HepG2 (cell line): Measurements from ENCODE around the gene PPA1. TPM values are rescaled to one million over a fixed set of nuclear protein-coding genes. Genes with fewer than 3 reads are reported as not detected.

Experiments
- ATAC-seq: fragments of 200-7000 bp; cut with Tn5 transposase; 3 replicates; pipeline ENCODE4 v1.9.1; 2020; ENCODE audit warnings: mild to moderate bottlenecking, moderate library complexity
- BruUV-seq: library from RNA; stranded (reverse); fragments of 400-500 nt; replicated peaks from 2 replicates; lab custom pipeline; 2021; lab: Mats Ljungman, UMichigan
- CTCF ChIA-PET: fragments of 300-600 bp; formaldehyde crosslinking; extraction: SDS; loops from one replicate; lab custom pipeline; 2021; ENCODE audit warnings: low total read pairs, inconsistent platforms, low intra/inter-chr PET ratio; lab: Yijun Ruan, JAX
- POLR2A ChIA-PET: fragments of 350-600 bp; sonication (Branson Sonifier 250); formaldehyde crosslinking; loops from one replicate; lab custom pipeline; 2020; ENCODE audit warnings: antibody characterized with exemption, inconsistent platforms; lab: Yijun Ruan, JAX
- DNase-seq: peaks from one replicate; pipeline ENCODE4 v3.0.0-alpha.2; 2015; ENCODE audit warnings: low spot score
- FAIRE-seq: peaks from 3 replicates; lab custom pipeline; 2011; peaks lifted over from hg19 to GRCh38; lab: Jason Lieb, UNC
- H2AFZ ChIP-seq: one replicate; pipeline ENCODE4 v1.6.1; 2011; ENCODE audit warnings: low read length, inconsistent platforms
- H3K27ac ChIP-seq: fragments of 300-600 bp; 3 replicates; pipeline ENCODE4 v1.8.0; 2011; ENCODE audit warnings: mixed run types, mild to moderate bottlenecking, mixed read lengths, low read length, inconsistent platforms; ENCODE audit not compliant: insufficient read depth; ENCODE audit errors: extremely low read length
- H3K27me3 ChIP-seq, 2 experiments: fragments of 200-600 bp in 1 of 2; 2 replicates in 1 of 2; 3 replicates in 1 of 2; pipeline versions ENCODE4 v1.6.0 to v1.8.0; 2011; ENCODE audit warnings: low read length in 2 of 2, mild to moderate bottlenecking in 2 of 2, moderate library complexity in 2 of 2, inconsistent platforms in 1 of 2; ENCODE audit not compliant: insufficient read depth in 2 of 2, control insufficient read depth in 1 of 2
- H3K36me3 ChIP-seq, 2 experiments: fragments of 200-600 bp in 1 of 2; replicated peaks in 1 of 2; 2 replicates in 1 of 2; 3 replicates in 1 of 2; pipeline versions ENCODE4 v1.5.1 to v1.8.0; 2011; ENCODE audit warnings: low read length in 2 of 2, inconsistent platforms in 1 of 2; ENCODE audit not compliant: insufficient read depth in 2 of 2, control insufficient read depth in 1 of 2
- H3K4me1 ChIP-seq: 2 replicates; pipeline ENCODE4 v1.5.1; 2012; ENCODE audit warnings: low read length, inconsistent platforms; ENCODE audit not compliant: insufficient read depth
- H3K4me2 ChIP-seq: 2 replicates; pipeline ENCODE4 v1.6.0; 2011; ENCODE audit warnings: low read depth, low read length, inconsistent platforms
- H3K4me3 ChIP-seq, 3 experiments: fragments of 200-600 bp in 1 of 3; sonication (generic), shearing (Covaris generic) in 1 of 3; replicated peaks in 1 of 3; 2 replicates each; pipeline ENCODE4 v1.5.1; 2011 to 2016; ENCODE audit warnings: low read length in 3 of 3, inconsistent platforms in 2 of 3, low read depth in 2 of 3, mild to moderate bottlenecking in 2 of 3, control low read depth in 1 of 3, mixed read lengths in 1 of 3; ENCODE audit not compliant: insufficient read depth in 1 of 3
- H3K79me2 ChIP-seq: one replicate; pipeline ENCODE4 v1.6.1; 2011; ENCODE audit warnings: low read length, inconsistent platforms; ENCODE audit not compliant: insufficient read depth
- H3K9ac ChIP-seq: 2 replicates; pipeline ENCODE4 v1.6.0; 2011; ENCODE audit warnings: mild to moderate bottlenecking, low read depth, low read length, inconsistent platforms; ENCODE audit not compliant: insufficient read depth
- H3K9me3 ChIP-seq: 2 replicates; pipeline ENCODE4 v1.5.1; 2012; ENCODE audit warnings: mild to moderate bottlenecking, low read length
- H4K20me1 ChIP-seq: 2 replicates; pipeline ENCODE4 v1.6.0; 2011; ENCODE audit warnings: inconsistent platforms, mild to moderate bottlenecking, low read length, moderate library complexity; ENCODE audit not compliant: insufficient read depth
- HOXA9 ChIP-seq: sonication (generic); formaldehyde crosslinking; IDR thresholded peaks from 2 replicates; pipeline ENCODE4 v1.8.1; 2022; ENCODE audit warnings: missing genetic modification reagents, mild to moderate bottlenecking, moderate library complexity, borderline replicate concordance
- NFATC3 ChIP-seq: sonication (generic); formaldehyde crosslinking; IDR thresholded peaks from 2 replicates; pipeline ENCODE4 v1.5.1; 2020; ENCODE audit warnings: mild to moderate bottlenecking, missing genetic modification reagents
- ZNF782 ChIP-seq: sonication (generic); formaldehyde crosslinking; IDR thresholded peaks from 2 replicates; pipeline ENCODE4 v1.4.0; 2020; ENCODE audit warnings: missing genetic modification reagents, mild to moderate bottlenecking, borderline replicate concordance
- ZNF788 ChIP-seq: sonication (generic); formaldehyde crosslinking; IDR thresholded peaks from 2 replicates; pipeline ENCODE4 v1.5.0; 2020; ENCODE audit warnings: mild to moderate bottlenecking, missing genetic modification reagents, borderline replicate concordance
- WGBS: methylation state at CpG from one replicate; pipeline ENCODE4 v1.1.6; 2017; ENCODE audit warnings: low lambda C conversion rate; 5-methylcytosine and 5-hydroxymethylcytosine counted together
- in situ Hi-C: cut with HindIII; loops from 2 replicates; pipeline ENCODE4 v1.10.0; 2017; ENCODE audit warnings: low pct_unique_long_range_greater_than_20kb; ENCODE audit not compliant: extremely low pct_ligation_motif_present
- intact Hi-C: fragments of 100-400 bp; cut with micrococcal nuclease; formaldehyde crosslinking; loops from one replicate; pipeline ENCODE4 v1.10.0; 2022; ENCODE audit not compliant: unreplicated experiment
- polyA plus RNA-seq, 8 experiments: library from polyadenylated mRNA; depleted of rRNA in 3 of 8; stranded (reverse) in 7 of 8; unstranded in 1 of 8; fragments of >200 nt; fragmentation: Illumina TruSeq in 4 of 8; extraction: Trizol in 4 of 8; gene quantifications; 2 replicates each; pipeline versions ENCODE4 v1.2.1 to v1.2.3, GENCODE V29; 2011 to 2016; ENCODE audit warnings: low read depth in 4 of 8, missing spikeins in 1 of 8, mixed read lengths in 1 of 8; ENCODE audit not compliant: insufficient read depth in 1 of 8
- total RNA-seq, 5 experiments: library from RNA; depleted of rRNA; stranded (reverse); fragments of >200 nt; fragmentation: Illumina TruSeq; extraction: Trizol; gene quantifications; 2 replicates each; pipeline ENCODE4 v1.2.3, GENCODE V29; 2016; ENCODE audit warnings: low read depth in 1 of 5

PPA1 gene
- total and polyA plus RNA-seq, 2 of the 13 experiments (the other 11 are each of a cell fraction or from before 2014, with no cell fraction given): 136 to 250 TPM

GRCh38 chr10:70250961-70251680 lies 17.9 kb upstream of the PPA1 start:
- TF ChIP-seq HOXA9 (CRISPR knock-in tag): no peak
- Histone ChIP-seq H3K4me3 (no peak overlapping the region), H3K9me3 (no peaks in the 10 kb centered on the region), H3K36me3 (no peaks in the 10 kb centered on the region), H3K4me1 (peaks cover 26% of the 10 kb centered on the region), H3K27ac (no peak overlapping the region), H3K4me2 (no peak overlapping the region), H2AFZ (no peak overlapping the region), H3K9ac (no peak overlapping the region), H3K27me3 (peaks cover 1 to 51% of the 10 kb centered on the region in 2 experiments; a peak in 4 of 5 replicates), H4K20me1 (no peaks in the 10 kb centered on the region), H3K79me2 (no peaks in the 10 kb centered on the region)
- no peak for FAIRE-seq
- POLR2A ChIA-PET: no interaction called here
- CTCF ChIA-PET: no interaction called here
- BruUV-seq: no TSS peak
- in situ Hi-C loops (no loop called here), intact Hi-C loops (no loop called here)
- no peak for ATAC-seq
- 44% methylated on average over 10 of the region's 11 CpGs for WGBS
- no peak for DNase-seq

GRCh38 chr10:70247360-70247759 lies 14.1 kb upstream of the PPA1 start:
- TF ChIP-seq ZNF788 (CRISPR knock-in tag): no peak
- no peak for TF ChIP-seq ZNF782
- no peak for TF ChIP-seq NFATC3 (CRISPR knock-in tag)
- ChIA-PET CTCF (no interaction called here), POLR2A (no interaction called here)
- no peak for DNase-seq
- Histone ChIP-seq H3K4me2 (no peak overlapping the region), H3K27me3 (peaks cover 1 to 44% of the 10 kb centered on the region in 2 experiments; a peak in 3 of 5 replicates), H3K27ac (no peak overlapping the region), H3K9me3 (no peaks in the 10 kb centered on the region), H3K79me2 (no peaks in the 10 kb centered on the region), H3K4me1 (no peaks in the 10 kb centered on the region), H4K20me1 (no peaks in the 10 kb centered on the region), H3K9ac (no peak overlapping the region), H2AFZ (no peak overlapping the region), H3K4me3 (no peak overlapping the region), H3K36me3 (no peaks in the 10 kb centered on the region)
- intact Hi-C loops: no loop called here
- in situ Hi-C loops: no loop called here
- WGBS: 30% methylated on average over 6 of the region's 6 CpGs
- BruUV-seq: no TSS peak
- FAIRE-seq: no peak
- ATAC-seq: no peak
